Gastroesophageal sphincter (tissue), 4 donors: ENCODE data around the gene DPP6. TPM values are rescaled to one million over a fixed set of nuclear protein-coding genes. Genes with fewer than 3 reads are reported as not detected.

Experiments
- ATAC-seq: fragments of 150-250 bp; one replicate; pipeline ENCODE4 v1.9.1; 2016; ENCODE audit warnings: mild to moderate bottlenecking, moderate library complexity
- H3K27ac ChIP-seq, 4 donors: fragments of 200-600 bp; sonication (generic) in 3 of 4; 1 replicate in 3 of 4; 2 replicates in 1 of 4; pipeline ENCODE4 v1.5.1; 2016 to 2019
- H3K27me3 ChIP-seq: fragments of 200-600 bp; sonication (generic); one replicate; pipeline ENCODE4 v1.5.1; 2019
- H3K36me3 ChIP-seq, 2 donors: fragments of 200-600 bp; sonication (generic); one replicate each; pipeline ENCODE4 v1.5.1; 2019; ENCODE audit warnings: control low read depth in 1 of 2
- H3K4me1 ChIP-seq, 3 donors: fragments of 200-600 bp; sonication (generic); 1 replicate in 2 of 3; 2 replicates in 1 of 3; pipeline ENCODE4 v1.5.1; 2016 to 2019; ENCODE audit warnings: control low read depth in 2 of 3
- H3K4me3 ChIP-seq, 2 donors: fragments of 200-600 bp; sonication (generic); one replicate each; pipeline ENCODE4 v1.5.1; 2019; ENCODE audit warnings: mild to moderate bottlenecking in 1 of 2, moderate library complexity in 1 of 2
- H3K9me3 ChIP-seq, 3 donors: fragments of 200-600 bp; sonication (generic); one replicate each; pipeline ENCODE4 v1.5.1; 2017 to 2019; ENCODE audit warnings: control low read depth in 2 of 3
- CTCF ChIP-seq, 4 experiments: fragments of 200-600 bp in 2 of 4; fragments of 450-650 bp in 2 of 4; sonication (generic) in 1 of 4; IDR thresholded peaks; one replicate each; pipeline ENCODE4 v1.5.1; 2017 to 2019; ENCODE audit warnings: antibody characterized with exemption in 4 of 4, mild to moderate bottlenecking in 2 of 4, moderate library complexity in 2 of 4
- EP300 ChIP-seq: sonication (generic); formaldehyde crosslinking; IDR thresholded peaks from one replicate; pipeline ENCODE4 v1.6.1; 2017; ENCODE audit warnings: antibody characterized with exemption, mild to moderate bottlenecking
- POLR2A ChIP-seq, 2 donors: fragments of 450-650 bp; IDR thresholded peaks; one replicate each; pipeline ENCODE4 v1.6.1; 2017; ENCODE audit warnings: antibody characterized with exemption in 2 of 2, mild to moderate bottlenecking in 2 of 2, moderate library complexity in 1 of 2
- POLR2AphosphoS5 ChIP-seq: sonication (generic); formaldehyde crosslinking; IDR thresholded peaks from one replicate; pipeline ENCODE4 v1.6.1; 2017; ENCODE audit warnings: antibody characterized with exemption
- WGBS, 2 donors: methylation state at CpG; one replicate each; pipeline ENCODE4 v1.1.5; 2018; ENCODE audit warnings: low coverage in 1 of 2; 5-methylcytosine and 5-hydroxymethylcytosine counted together
- total RNA-seq, 4 donors: library from RNA; depleted of rRNA; stranded (reverse); fragments of >200 nt; gene quantifications; one replicate each; pipeline ENCODE4 v1.1.0, GENCODE V29; 2016

The DPP6 gene
- total RNA-seq, 4 donors from 2014 or later: 14.3 to 40.0 (median 23.1) TPM

DNA sequence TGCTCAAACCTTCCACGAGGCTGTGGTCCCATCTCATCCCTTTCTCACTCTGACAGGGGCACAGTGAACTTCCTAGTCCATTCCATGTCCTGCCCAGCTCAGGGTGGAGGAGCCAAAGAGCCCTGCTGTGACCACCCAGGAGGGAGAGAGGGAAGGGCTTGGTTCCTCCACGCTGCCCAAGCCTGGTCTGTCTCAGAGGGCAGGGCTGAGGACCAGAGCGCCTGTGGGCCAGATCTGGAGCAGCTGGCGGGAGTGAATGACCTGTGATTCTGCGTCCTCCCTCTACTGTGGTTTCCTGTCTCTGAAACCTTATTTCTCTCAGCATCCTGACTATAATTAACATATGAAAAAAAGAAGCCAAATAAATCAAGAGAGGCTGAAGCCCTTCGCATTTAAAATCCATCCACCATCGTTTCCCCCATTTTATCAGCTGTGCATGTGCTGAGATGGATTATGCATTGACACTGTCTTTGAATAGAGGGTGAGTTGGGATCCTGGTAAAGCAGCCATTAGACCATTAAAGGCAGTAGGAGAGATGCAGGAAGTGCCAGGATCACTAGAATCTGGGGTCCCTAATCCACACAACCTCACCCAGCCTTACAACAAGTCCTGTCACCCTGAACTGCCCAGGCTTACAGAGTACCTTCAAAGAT is 165.6 kb downstream of the DPP6 start:
- no peaks in the 10 kb centered on the region for H3K4me1 ChIP-seq
- H3K9me3 ChIP-seq: no peaks in the 10 kb centered on the region
- no peak overlapping the region for H3K4me3 ChIP-seq
- H3K36me3 ChIP-seq: no peaks in the 10 kb centered on the region
- ATAC-seq: no peak
- 33 to 60% methylated on average over 1 of the region's 7 CpGs for WGBS, 2 donors
- H3K27ac ChIP-seq: no peak overlapping the region
- no peaks in the 10 kb centered on the region for H3K27me3 ChIP-seq
- TF ChIP-seq POLR2AphosphoS5 (no peak), EP300 (no peak), POLR2A (IDR thresholded peaks at IDR 0.05) (no peak), CTCF (IDR thresholded peaks at IDR 0.05) (no peak)

- 10% methylated on average over 4 of the region's 6 CpGs; no CpG with 5 or more reads in 1 of the 2 donors for WGBS, 2 donors
- no peak overlapping the region for H3K27ac ChIP-seq
- no peaks in the 10 kb centered on the region for H3K4me1 ChIP-seq
- no peak overlapping the region for H3K4me3 ChIP-seq
- no peak for ATAC-seq
- H3K27me3 ChIP-seq: no peaks in the 10 kb centered on the region
- peaks cover 0 to 6% (median 0%) of the 10 kb centered on the region in 3 donors for H3K9me3 ChIP-seq
- TF ChIP-seq POLR2A (IDR thresholded peaks at IDR 0.05) (no peak), POLR2AphosphoS5 (no peak), CTCF (IDR thresholded peaks at IDR 0.05) (no peak), EP300 (no peak)
- H3K36me3 ChIP-seq: no peaks in the 10 kb centered on the region
These were observed 179.5 kb downstream of the DPP6 start for GRCh38 chr7:154231732-154232131.

DNA sequence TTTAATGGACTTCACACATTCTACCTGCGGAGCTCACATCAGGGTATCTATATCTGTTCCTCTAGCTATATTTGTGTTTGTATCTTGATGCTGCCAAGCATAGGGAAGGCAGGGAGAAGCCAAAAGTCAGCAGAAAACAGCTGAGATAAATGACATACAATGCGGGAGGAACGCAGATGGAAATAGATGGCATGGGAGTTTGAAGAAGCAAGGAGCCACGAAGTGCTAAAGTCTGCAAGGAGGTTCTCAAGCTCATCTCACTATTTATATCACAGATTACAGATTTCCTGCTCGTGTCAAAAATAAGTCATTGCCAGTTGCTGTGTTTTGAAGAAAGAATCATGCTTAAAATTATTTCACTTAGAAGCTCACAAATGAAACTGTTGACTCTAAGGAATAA is 180.5 kb downstream of the DPP6 start:
- 52 to 63% methylated on average over 4 of the region's 5 CpGs for WGBS, 2 donors
- H3K27me3 ChIP-seq: no peaks in the 10 kb centered on the region
- no peak overlapping the region for H3K4me3 ChIP-seq
- H3K36me3 ChIP-seq: no peaks in the 10 kb centered on the region
- H3K9me3 ChIP-seq: peaks cover 0 to 6% (median 0%) of the 10 kb centered on the region in 3 donors
- TF ChIP-seq CTCF (IDR thresholded peaks at IDR 0.05): no peak
- no peak for TF ChIP-seq POLR2AphosphoS5
- no peak for TF ChIP-seq POLR2A (IDR thresholded peaks at IDR 0.05)
- no peak for TF ChIP-seq EP300
- H3K4me1 ChIP-seq: no peaks in the 10 kb centered on the region
- no peak overlapping the region for H3K27ac ChIP-seq
- ATAC-seq: no peak

DNA sequence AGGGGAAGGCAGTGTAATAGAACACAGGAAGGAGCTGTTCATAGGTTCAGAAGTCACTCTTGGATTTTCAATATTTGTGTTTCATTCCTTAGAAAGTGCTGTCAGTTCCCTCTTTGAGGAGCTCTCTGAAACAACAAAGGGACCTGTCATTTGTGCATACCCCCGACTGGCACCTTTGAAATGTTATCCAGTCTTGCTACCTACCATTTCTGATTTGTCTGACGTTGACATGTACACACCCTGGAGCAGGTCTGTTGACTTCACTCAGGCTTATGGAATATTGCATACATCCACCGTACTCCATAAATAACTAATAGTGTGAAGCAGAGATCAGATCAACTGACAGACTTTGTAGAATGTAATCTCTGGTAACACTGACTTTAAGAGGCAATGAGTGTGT is 189.8 kb downstream of the DPP6 start:
- Histone ChIP-seq H3K27me3 (no peaks in the 10 kb centered on the region), H3K27ac (no peak overlapping the region), H3K9me3 (peaks cover 0 to 20% (median 0%) of the 10 kb centered on the region in 3 donors), H3K36me3 (no peaks in the 10 kb centered on the region), H3K4me3 (no peak overlapping the region), H3K4me1 (no peaks in the 10 kb centered on the region)
- no peak for ATAC-seq
- WGBS, 2 donors: 83 to 88% methylated on average over 2 to 3 of the region's 3 CpGs
- TF ChIP-seq POLR2AphosphoS5 (no peak), CTCF (IDR thresholded peaks at IDR 0.05) (no peak), POLR2A (IDR thresholded peaks at IDR 0.05) (no peak), EP300 (no peak)

DNA sequence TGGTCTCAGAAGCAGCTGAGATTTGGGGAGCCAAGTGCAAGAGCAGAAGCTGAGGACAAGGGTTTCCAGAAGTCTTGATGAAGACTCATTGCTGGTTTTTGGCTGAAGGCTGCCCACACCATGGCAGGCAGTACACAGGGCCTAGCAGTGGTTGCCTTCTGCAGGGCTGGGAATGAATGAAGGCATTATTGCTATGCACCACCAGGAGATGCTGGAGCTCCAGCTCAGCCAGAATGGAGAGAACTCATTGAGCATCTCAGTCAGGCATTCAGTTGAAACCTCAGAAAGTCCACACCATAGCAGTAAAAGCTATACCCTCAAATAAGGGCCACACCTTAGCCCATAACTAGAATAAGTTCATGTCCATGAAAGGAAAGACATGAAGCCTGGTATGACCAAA is 190.5 kb downstream of the DPP6 start:
- TF ChIP-seq POLR2A (IDR thresholded peaks at IDR 0.05) (no peak), CTCF (IDR thresholded peaks at IDR 0.05) (no peak), POLR2AphosphoS5 (no peak), EP300 (no peak)

More for the DNA sequence above, 190.5 kb downstream of the DPP6 start:
- Histone ChIP-seq H3K4me3 (no peak overlapping the region), H3K9me3 (peaks cover 0 to 20% (median 0%) of the 10 kb centered on the region in 3 donors), H3K27ac (no peak overlapping the region), H3K4me1 (no peaks in the 10 kb centered on the region), H3K27me3 (no peaks in the 10 kb centered on the region), H3K36me3 (no peaks in the 10 kb centered on the region)
- ATAC-seq: no peak
